PC-3 (cell line): ENCODE results near the gene HES7. TPM values are rescaled to one million over a fixed set of nuclear protein-coding genes. Genes with fewer than 3 reads are reported as not detected.
"Not testable (repeated sequence)": the region's sequence is repeated elsewhere in the genome, so short reads cannot be mapped to it uniquely, and the experiment has no call there.

Experiments used
- ATAC-seq: fragments of 200-7000 bp; cut with Tn5 transposase; 2 replicates; pipeline ENCODE4 v1.9.1; 2020; ENCODE audit warnings: mild to moderate bottlenecking, moderate library complexity
- BruUV-seq: library from RNA; stranded (reverse); fragments of 400-500 nt; replicated peaks from 2 replicates; lab custom pipeline; 2021; lab: Mats Ljungman, UMichigan
- CTCF ChIA-PET: fragments of 300-600 bp; sonication (Branson Sonifier 250); formaldehyde crosslinking; loops from one replicate; lab custom pipeline; 2022; ENCODE audit warnings: antibody characterized with exemption; lab: Charles Lee
- POLR2A ChIA-PET: fragments of 300-600 bp; sonication (Branson Sonifier 250); formaldehyde crosslinking; loops from one replicate; lab custom pipeline; 2022; ENCODE audit warnings: antibody characterized with exemption; ENCODE audit not compliant: unreplicated experiment; lab: Charles Lee
- DNase-seq: peaks from one replicate; pipeline ENCODE4 v3.0.0-alpha.2; 2015
- H2AFZ ChIP-seq: fragments of 300-600 bp; sonication (generic); 2 replicates; pipeline ENCODE4 v1.6.0; 2016; ENCODE audit warnings: antibody characterized with exemption, low read length
- H3F3A ChIP-seq: fragments of 300-600 bp; sonication (generic); one replicate; pipeline ENCODE4 v1.6.0; 2017; ENCODE audit warnings: antibody characterized with exemption, low read length, control low read depth, mild to moderate bottlenecking; ENCODE audit not compliant: unreplicated experiment
- H3K27ac ChIP-seq: fragments of 300-600 bp; sonication (generic); 2 replicates; pipeline ENCODE4 v1.5.1; 2016; ENCODE audit warnings: mild to moderate bottlenecking, low read length
- H3K27me3 ChIP-seq: fragments of 300-600 bp; sonication (generic); 2 replicates; pipeline ENCODE4 v1.6.1; 2016; ENCODE audit warnings: low read length, mixed read lengths
- H3K36me3 ChIP-seq: fragments of 300-600 bp; sonication (generic); 2 replicates; pipeline ENCODE4 v1.6.1; 2016; ENCODE audit warnings: low read depth, mixed run types, low read length, mixed read lengths
- H3K4me1 ChIP-seq: fragments of 300-600 bp; sonication (generic); 2 replicates; pipeline ENCODE4 v1.5.1; 2016; ENCODE audit warnings: low read length; ENCODE audit not compliant: insufficient read depth
- H3K4me2 ChIP-seq: fragments of 300-600 bp; sonication (generic); 2 replicates; pipeline ENCODE4 v1.6.0; 2016; ENCODE audit warnings: low read length
- H3K4me3 ChIP-seq: fragments of 300-600 bp; sonication (generic); 2 replicates; pipeline ENCODE4 v1.5.1; 2016; ENCODE audit warnings: mild to moderate bottlenecking, low read length, mixed read lengths
- H3K79me2 ChIP-seq: fragments of 300-600 bp; sonication (generic); 2 replicates; pipeline ENCODE4 v1.6.1; 2017; ENCODE audit warnings: low read length, mixed read lengths
- H3K9ac ChIP-seq: fragments of 300-600 bp; sonication (generic); 2 replicates; pipeline ENCODE4 v1.6.0; 2016; ENCODE audit warnings: mild to moderate bottlenecking, low read length
- H3K9me2 ChIP-seq: fragments of 300-600 bp; sonication (generic); replicated peaks from 2 replicates; pipeline ENCODE4 v1.6.1; 2016; ENCODE audit warnings: mixed run types, low read length, mixed read lengths
- H3K9me3 ChIP-seq: fragments of 300-600 bp; sonication (generic); 2 replicates; pipeline ENCODE4 v1.6.1; 2016; ENCODE audit warnings: low read length, mixed read lengths
- H4K20me1 ChIP-seq: fragments of 300-600 bp; sonication (generic); 2 replicates; pipeline ENCODE4 v1.6.1; 2016; ENCODE audit warnings: low read length, mixed read lengths
- EZH2 ChIP-seq: fragments of 300-600 bp; sonication (generic); IDR thresholded peaks from one replicate; pipeline ENCODE4 v1.6.1; 2017; ENCODE audit warnings: antibody characterized with exemption, mild to moderate bottlenecking, low read length; ENCODE audit not compliant: unreplicated experiment
- EZH2phosphoT487 ChIP-seq: fragments of 300-600 bp; sonication (generic); IDR thresholded peaks from 2 replicates; pipeline ENCODE4 v1.6.1; 2018; ENCODE audit warnings: mild to moderate bottlenecking, antibody characterized with exemption, low read length, borderline replicate concordance
- intact Hi-C: fragments of 100-400 bp; cut with micrococcal nuclease; formaldehyde crosslinking; loops from 2 replicates; pipeline ENCODE4 v1.9.0; 2023
- total RNA-seq: library from RNA; depleted of rRNA; stranded (reverse); fragments of >200 nt; gene quantifications from 2 replicates; pipeline ENCODE4 v1.2.3, GENCODE V29; 2014
- TF ChIP-seq, protein P1 (sequence below): fragments of 300-600 bp; sonication (generic); conservative IDR thresholded peaks from 2 replicates; pipeline ENCODE4 v1.5.1; 2017; ENCODE audit warnings: antibody characterized with exemption, low read depth, mild to moderate bottlenecking, low read length

Gene HES7
- total RNA-seq, 1 experiment from 2014 or later: not detected

DNA sequence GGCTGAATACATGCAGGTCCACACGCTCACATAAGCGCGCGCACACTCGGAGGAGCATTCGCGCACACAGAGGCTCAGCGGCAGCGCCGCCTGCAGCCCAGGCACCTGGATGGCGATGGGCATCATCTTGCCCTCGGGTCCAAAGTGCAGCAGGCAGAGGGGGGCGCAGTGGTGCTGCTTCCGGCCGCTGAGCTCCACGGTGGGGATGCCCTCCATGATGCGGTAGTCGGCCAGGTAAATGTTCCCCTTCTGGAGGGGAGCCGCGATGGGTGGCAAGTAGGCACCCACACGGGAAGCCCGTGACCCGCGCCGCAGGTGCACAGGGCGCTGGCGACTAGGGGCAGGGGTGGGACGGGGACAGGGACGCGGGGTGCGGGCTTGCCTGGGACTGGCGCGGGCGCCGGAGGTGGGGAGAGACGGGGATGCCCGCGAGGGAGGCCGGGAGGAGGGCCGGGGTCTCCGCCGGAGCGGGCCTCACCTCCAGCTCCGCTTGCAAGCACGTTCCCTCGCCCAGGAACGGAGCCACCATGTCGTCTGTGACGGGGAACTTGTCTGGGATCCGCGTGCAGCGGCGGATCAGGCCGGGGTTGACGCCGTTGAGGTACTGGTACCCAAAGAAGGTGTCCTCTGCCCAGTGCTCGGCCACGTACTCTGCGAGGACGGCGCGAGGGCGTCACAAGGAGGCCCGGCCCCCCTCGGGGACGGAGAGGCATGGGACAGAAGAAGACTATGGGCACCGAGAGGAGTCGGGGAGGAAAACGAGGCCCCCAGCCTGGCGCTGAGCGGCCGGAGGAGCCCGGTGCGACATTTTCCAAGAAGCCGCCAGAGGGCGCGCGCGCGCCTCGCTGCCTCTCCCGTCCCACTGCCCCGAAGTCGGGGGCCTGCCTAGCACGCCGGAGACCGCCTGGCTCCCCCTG lies 44.4 kb downstream of the HES7 start:
- ChIA-PET POLR2A (no interaction called here), CTCF (interaction anchor here (0.7 to 1.0 kb wide), 2 partner anchors 13 to 17 kb away, joined by 4 to 5 read pairs; no protein-coding TSS in a partner anchor)
- DNase-seq: peak; percentile 69
- peaks cover 5% of the 10 kb centered on the region; the same call in 1 of the 2 replicates for H3K4me1 ChIP-seq
- H3K79me2 ChIP-seq: no peaks in the 10 kb centered on the region
- intact Hi-C loops: no loop called here
- peak overlapping the region; percentile 71 for H3K4me3 ChIP-seq
- no peaks in the 10 kb centered on the region for H4K20me1 ChIP-seq
- peak overlapping the region; percentile 95 for H2AFZ ChIP-seq
- H3K9me3 ChIP-seq: no peaks in the 10 kb centered on the region
- no peaks in the 10 kb centered on the region for H3K9me2 ChIP-seq
- peak; percentile 81 for ATAC-seq
- H3K36me3 ChIP-seq: no peaks in the 10 kb centered on the region
- H3K4me2 ChIP-seq: peak overlapping the region; percentile 86
- no peak overlapping the region for H3K27ac ChIP-seq
- TF ChIP-seq EZH2phosphoT487 (no peak), EZH2 (no peak)
- TF ChIP-seq, protein P1, sequence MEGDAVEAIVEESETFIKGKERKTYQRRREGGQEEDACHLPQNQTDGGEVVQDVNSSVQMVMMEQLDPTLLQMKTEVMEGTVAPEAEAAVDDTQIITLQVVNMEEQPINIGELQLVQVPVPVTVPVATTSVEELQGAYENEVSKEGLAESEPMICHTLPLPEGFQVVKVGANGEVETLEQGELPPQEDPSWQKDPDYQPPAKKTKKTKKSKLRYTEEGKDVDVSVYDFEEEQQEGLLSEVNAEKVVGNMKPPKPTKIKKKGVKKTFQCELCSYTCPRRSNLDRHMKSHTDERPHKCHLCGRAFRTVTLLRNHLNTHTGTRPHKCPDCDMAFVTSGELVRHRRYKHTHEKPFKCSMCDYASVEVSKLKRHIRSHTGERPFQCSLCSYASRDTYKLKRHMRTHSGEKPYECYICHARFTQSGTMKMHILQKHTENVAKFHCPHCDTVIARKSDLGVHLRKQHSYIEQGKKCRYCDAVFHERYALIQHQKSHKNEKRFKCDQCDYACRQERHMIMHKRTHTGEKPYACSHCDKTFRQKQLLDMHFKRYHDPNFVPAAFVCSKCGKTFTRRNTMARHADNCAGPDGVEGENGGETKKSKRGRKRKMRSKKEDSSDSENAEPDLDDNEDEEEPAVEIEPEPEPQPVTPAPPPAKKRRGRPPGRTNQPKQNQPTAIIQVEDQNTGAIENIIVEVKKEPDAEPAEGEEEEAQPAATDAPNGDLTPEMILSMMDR: peak; percentile 71
- H3K27me3 ChIP-seq: peaks cover 2% of the 10 kb centered on the region
- BruUV-seq: no TSS peak
- peak overlapping the region; percentile 41 for H3K9ac ChIP-seq
- no peaks in the 10 kb centered on the region for H3F3A ChIP-seq

DNA sequence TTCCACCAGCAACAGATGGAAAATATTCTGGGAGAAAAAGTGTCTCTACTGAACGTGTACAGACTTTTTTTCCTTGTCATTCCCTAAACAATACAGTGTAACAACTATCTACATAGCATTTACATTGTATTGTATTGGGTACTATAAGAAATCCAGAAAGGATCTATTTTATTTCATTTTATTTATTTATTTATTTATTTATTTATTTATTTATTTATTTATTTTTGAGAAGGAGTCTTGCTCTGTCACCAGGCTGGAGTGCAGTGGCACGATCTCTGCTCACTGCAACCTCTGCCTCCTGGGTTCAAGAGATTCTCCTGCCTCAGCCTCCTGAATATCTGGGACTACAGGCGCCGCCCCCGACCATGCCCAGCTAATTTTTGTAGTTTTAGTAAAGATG lies 46.0 kb downstream of the HES7 start:
- H4K20me1 ChIP-seq, H3K9me2 ChIP-seq, H3F3A ChIP-seq, POLR2A ChIA-PET, H3K36me3 ChIP-seq, DNase-seq, H2AFZ ChIP-seq, H3K4me3 ChIP-seq, H3K9me3 ChIP-seq, H3K79me2 ChIP-seq, H3K4me2 ChIP-seq, H3K27ac ChIP-seq, CTCF ChIA-PET, H3K4me1 ChIP-seq, intact Hi-C loops, ATAC-seq, H3K9ac ChIP-seq, BruUV-seq: not testable (repeated sequence)
- H3K27me3 ChIP-seq: peaks cover 14% of the 10 kb centered on the region

DNA sequence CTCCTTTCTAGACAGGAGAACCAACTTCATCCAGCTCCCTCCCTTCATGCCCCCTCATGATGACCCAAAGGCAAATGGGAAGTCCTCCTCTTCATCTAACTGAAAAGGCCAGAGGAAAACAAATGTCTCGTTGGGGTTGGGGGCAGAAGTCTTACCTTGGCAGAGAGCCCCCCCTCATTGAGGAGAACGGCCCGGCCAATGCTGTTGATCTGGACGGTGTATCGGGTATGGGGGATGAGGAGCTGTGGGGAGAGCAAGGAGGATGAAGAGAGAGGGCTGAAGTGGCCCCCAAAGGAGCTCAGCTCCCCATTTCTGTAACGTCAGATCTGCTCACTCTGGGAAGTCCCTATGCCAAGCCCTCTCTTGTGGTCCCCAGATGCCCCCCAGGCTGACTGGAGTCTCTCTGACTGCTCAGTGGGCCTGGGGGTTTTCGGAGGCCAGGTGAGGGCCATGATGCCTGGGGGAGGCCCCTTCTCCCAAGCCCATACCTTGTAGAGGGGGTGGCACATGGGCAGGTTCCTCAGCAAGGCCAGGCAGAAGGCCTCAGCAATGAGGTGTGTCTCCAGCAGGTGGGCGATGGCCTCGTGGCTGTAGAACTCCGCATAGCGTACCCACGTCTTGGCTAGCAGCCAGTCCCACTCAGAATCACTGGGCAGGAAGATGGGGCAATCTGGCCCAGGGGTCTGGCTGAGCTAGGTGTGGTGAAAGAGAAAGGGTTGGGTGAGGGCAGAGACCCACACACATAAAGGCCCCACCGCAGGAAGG lies 47.2 kb downstream of the HES7 start:
- ATAC-seq: no peak
- Histone ChIP-seq H3K4me3 (no peak overlapping the region), H4K20me1 (no peaks in the 10 kb centered on the region), H3K4me2 (no peak overlapping the region), H3K27ac (no peak overlapping the region), H3K79me2 (no peaks in the 10 kb centered on the region), H3K36me3 (no peaks in the 10 kb centered on the region), H3K9me3 (no peaks in the 10 kb centered on the region), H2AFZ (no peak overlapping the region), H3K9me2 (no peaks in the 10 kb centered on the region), H3K27me3 (peaks cover 27% of the 10 kb centered on the region), H3K9ac (no peak overlapping the region), H3F3A (no peaks in the 10 kb centered on the region), H3K4me1 (peaks cover 10% of the 10 kb centered on the region; the same call in 1 of the 2 replicates)
- POLR2A ChIA-PET: no interaction called here
- intact Hi-C loops: no loop called here
- no TSS peak for BruUV-seq
- no peak for DNase-seq
- TF ChIP-seq EZH2: no peak
- TF ChIP-seq, protein P1: no peak
- TF ChIP-seq EZH2phosphoT487: no peak
- CTCF ChIA-PET: interaction anchor here (0.6 kb wide), 1 partner anchor 15 kb away, joined by 3 read pairs; no protein-coding TSS in a partner anchor
